Measurements from ENCODE around the gene DUXA.

DNA sequence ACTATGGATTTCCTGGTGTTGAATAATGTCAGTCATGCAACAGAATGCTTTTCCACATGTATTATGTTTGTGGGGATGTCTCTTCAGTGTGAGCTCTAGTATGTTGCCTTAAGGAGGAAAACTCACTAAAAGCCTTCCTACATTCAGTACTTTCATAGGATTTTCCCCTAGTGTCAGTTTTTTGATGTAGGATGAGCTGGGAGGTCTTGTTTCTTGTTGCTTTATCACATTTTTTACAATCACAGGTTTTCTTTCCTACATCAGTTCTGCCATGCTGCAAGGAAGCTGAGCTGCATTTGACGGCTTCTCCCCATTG is 56.0 kb downstream of the DUXA start:
- TF ChIP-seq, protein P1, sequence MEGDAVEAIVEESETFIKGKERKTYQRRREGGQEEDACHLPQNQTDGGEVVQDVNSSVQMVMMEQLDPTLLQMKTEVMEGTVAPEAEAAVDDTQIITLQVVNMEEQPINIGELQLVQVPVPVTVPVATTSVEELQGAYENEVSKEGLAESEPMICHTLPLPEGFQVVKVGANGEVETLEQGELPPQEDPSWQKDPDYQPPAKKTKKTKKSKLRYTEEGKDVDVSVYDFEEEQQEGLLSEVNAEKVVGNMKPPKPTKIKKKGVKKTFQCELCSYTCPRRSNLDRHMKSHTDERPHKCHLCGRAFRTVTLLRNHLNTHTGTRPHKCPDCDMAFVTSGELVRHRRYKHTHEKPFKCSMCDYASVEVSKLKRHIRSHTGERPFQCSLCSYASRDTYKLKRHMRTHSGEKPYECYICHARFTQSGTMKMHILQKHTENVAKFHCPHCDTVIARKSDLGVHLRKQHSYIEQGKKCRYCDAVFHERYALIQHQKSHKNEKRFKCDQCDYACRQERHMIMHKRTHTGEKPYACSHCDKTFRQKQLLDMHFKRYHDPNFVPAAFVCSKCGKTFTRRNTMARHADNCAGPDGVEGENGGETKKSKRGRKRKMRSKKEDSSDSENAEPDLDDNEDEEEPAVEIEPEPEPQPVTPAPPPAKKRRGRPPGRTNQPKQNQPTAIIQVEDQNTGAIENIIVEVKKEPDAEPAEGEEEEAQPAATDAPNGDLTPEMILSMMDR (IDR thresholded peaks at IDR 0.05; ENCODE audit: low read depth, low read length, poor library complexity, severe bottlenecking) = no peak
- TF ChIP-seq EZH2phosphoT487 (IDR thresholded peaks at IDR 0.05; ENCODE audit: borderline replicate concordance, low read length) = no peak

Measured in DOHH2 (cell line).